ENCODE data around the gene SETBP1. TPM values are rescaled to one million over a fixed set of nuclear protein-coding genes. Genes with fewer than 3 reads are reported as not detected.

The SETBP1 gene
- total and polyA plus RNA-seq, 8 donors: 19.7 to 27.5 (median 21.5) TPM

GRCh38 chr18:44959013-44959412 lies 278.3 kb downstream of the SETBP1 start:
- TF ChIP-seq CTCF (IDR thresholded peaks at IDR 0.05): no peak
- DNase-seq: no peak
- ATAC-seq: no peak
- no peaks in the 10 kb centered on the region for H3K27me3 ChIP-seq
- no peaks in the 10 kb centered on the region for H3K4me1 ChIP-seq
- no peak overlapping the region for H3K4me3 ChIP-seq
- H3K36me3 ChIP-seq: no peaks in the 10 kb centered on the region
- H3K9me3 ChIP-seq: no peaks in the 10 kb centered on the region
- intact Hi-C loops (cut with DNase I): no loop called here
- no peak overlapping the region for H3K27ac ChIP-seq

DNA sequence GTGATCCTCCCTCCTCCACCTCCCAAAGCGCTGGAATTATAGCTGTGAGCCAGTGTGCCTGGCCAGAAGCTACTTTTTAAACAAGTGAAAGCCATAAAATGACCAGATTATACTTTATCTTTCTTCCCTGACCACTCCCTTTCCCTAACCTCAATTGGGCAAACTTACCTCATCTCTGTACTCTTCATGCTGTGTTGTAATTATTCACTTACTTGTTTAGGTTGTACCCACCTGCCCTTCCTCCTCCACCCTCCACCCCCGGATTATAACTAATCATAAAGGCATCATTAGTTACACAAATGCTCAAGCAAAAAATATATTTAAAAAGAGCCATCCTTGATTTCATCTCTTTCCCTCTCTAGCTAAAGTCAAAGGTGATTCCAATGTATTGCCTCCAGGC lies 279.9 kb downstream of the SETBP1 start:
- Histone ChIP-seq H3K4me3 (no peak overlapping the region), H3K27me3 (no peaks in the 10 kb centered on the region), H3K36me3 (no peaks in the 10 kb centered on the region), H3K4me1 (no peaks in the 10 kb centered on the region), H3K27ac (no peak overlapping the region), H3K9me3 (no peaks in the 10 kb centered on the region)
- intact Hi-C loops (cut with DNase I): no loop called here
- no peak for ATAC-seq
- DNase-seq: no peak
- TF ChIP-seq CTCF (IDR thresholded peaks at IDR 0.05): no peak

DNA sequence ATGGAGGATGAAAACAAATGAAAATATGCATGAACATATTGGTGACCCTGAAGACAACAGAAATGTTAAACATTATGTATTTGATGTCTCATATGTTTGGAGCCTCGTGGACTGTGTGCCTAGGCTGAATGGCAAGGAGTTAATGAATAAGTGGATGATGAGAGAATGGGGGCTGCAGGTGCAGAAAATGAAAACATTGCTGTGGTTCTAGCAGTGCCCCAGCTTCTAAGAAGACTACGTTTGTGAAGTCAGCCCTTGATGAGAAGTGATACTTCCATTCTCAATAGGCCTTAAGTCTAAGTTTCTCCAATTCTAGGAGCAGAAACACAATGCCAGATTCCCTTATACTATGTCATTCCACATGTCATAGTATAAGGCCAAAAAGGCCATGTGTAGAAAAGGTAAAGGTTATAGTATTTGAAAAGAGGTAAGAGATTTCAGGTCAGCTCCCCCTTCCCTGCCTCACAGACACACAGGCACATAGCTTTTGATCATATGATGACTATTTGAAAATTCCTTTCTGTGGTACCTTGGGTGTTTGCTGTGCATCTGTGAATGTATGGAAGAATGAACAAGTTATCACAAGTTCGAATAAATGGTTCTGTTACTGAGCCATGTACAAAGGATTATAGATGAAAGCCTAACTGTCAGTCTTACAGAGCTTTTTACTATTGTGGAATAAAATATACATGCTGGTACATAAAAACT lies 280.8 kb downstream of the SETBP1 start:
- Histone ChIP-seq H3K4me1 (no peaks in the 10 kb centered on the region), H3K4me3 (no peak overlapping the region), H3K27ac (no peak overlapping the region), H3K9me3 (no peaks in the 10 kb centered on the region), H3K36me3 (no peaks in the 10 kb centered on the region), H3K27me3 (no peaks in the 10 kb centered on the region)
- DNase-seq (no peak), ATAC-seq (no peak)
- intact Hi-C loops (cut with DNase I): no loop called here
- no peak for TF ChIP-seq CTCF (IDR thresholded peaks at IDR 0.05)

DNA sequence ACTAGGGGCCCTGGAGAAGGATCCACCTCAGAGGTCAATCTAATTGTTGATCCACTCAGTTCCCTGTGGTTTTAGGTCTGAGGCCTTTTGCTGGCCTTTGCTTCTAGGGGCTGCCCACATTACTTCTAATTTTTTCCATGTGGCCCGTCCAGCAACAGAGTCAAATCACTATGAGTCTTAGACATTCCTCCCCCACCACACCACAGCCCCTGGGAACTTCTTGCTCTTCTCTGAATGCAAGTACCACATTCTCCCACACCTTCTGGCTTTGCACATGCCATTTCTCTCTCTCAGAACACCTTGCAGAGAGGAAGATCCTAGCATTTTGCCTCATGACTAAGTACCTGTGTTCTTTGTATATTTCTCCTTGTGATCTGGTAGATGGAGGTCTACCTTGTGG lies 286.9 kb downstream of the SETBP1 start:
- Histone ChIP-seq H3K9me3 (no peaks in the 10 kb centered on the region), H3K27me3 (no peaks in the 10 kb centered on the region), H3K4me3 (no peak overlapping the region), H3K36me3 (no peaks in the 10 kb centered on the region), H3K4me1 (peaks cover 0 to 10% of the 10 kb centered on the region in 2 donors), H3K27ac (no peak overlapping the region)
- no peak for TF ChIP-seq CTCF (IDR thresholded peaks at IDR 0.05)
- DNase-seq (no peak), ATAC-seq (no peak)
- intact Hi-C loops (cut with DNase I): no loop called here

DNA sequence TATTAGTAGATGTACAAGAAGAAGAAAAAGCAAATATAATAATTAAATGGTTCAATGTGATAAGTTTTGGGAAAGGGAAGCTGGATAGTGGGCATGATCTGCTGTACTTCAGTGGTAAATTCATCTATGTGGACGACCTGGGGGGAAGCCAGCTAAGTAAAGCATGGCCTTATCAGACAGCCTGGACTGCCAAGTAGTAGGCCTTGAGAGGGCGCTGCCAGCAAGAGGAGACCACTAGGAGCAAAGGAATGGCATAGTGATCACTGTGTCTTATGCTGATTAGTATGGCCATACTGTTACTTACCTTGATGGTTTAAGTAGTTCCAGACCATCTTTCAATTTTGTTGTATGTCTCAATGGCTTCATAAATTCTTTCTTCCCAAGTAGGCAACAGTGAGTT lies 287.6 kb downstream of the SETBP1 start:
- Histone ChIP-seq H3K4me3 (no peak overlapping the region), H3K4me1 (peaks cover 0 to 10% of the 10 kb centered on the region in 2 donors), H3K27me3 (no peaks in the 10 kb centered on the region), H3K27ac (no peak overlapping the region), H3K36me3 (no peaks in the 10 kb centered on the region), H3K9me3 (no peaks in the 10 kb centered on the region)
- no peak for TF ChIP-seq CTCF (IDR thresholded peaks at IDR 0.05)
- ATAC-seq (no peak), DNase-seq (no peak)
- intact Hi-C loops (cut with DNase I): no loop called here

All from left lung (tissue), 10 donors.